Ishikawa (cell line): ENCODE data around the gene FAM222A.

Experiments
- CEBPB ChIP-seq: IDR thresholded peaks from 2 replicates; pipeline ENCODE4 v1.6.1; 2012
- CREB1 ChIP-seq: IDR thresholded peaks from 2 replicates; pipeline ENCODE4 v1.6.1; 2012; ENCODE audit warnings: low read depth
- EGR1 ChIP-seq: IDR thresholded peaks from 2 replicates; pipeline ENCODE4 v1.6.1; 2012
- EP300 ChIP-seq: IDR thresholded peaks from 2 replicates; pipeline ENCODE4 v1.6.1; 2012; ENCODE audit warnings: borderline replicate concordance
- FOXM1 ChIP-seq: IDR thresholded peaks from 2 replicates; pipeline ENCODE4 v1.6.1; 2012; ENCODE audit warnings: low read depth, borderline replicate concordance
- MAX ChIP-seq: IDR thresholded peaks from 2 replicates; pipeline ENCODE4 v1.6.1; 2012
- NFIC ChIP-seq: IDR thresholded peaks from 2 replicates; pipeline ENCODE4 v1.6.1; 2012
- RAD21 ChIP-seq: IDR thresholded peaks from 2 replicates; pipeline ENCODE4 v1.6.1; 2012; ENCODE audit warnings: low read depth
- REST ChIP-seq: IDR thresholded peaks from 2 replicates; pipeline ENCODE4 v1.6.1; 2012; ENCODE audit warnings: low read depth, mild to moderate bottlenecking
- TAF1 ChIP-seq: IDR thresholded peaks from 2 replicates; pipeline ENCODE4 v1.6.1; 2012; ENCODE audit warnings: low read depth, mild to moderate bottlenecking
- TCF12 ChIP-seq: IDR thresholded peaks from 2 replicates; pipeline ENCODE4 v1.6.1; 2012; ENCODE audit warnings: low read depth
- TEAD4 ChIP-seq: IDR thresholded peaks from 2 replicates; pipeline ENCODE4 v1.6.1; 2012
- YY1 ChIP-seq: IDR thresholded peaks from 2 replicates; pipeline ENCODE4 v1.6.1; 2012; ENCODE audit warnings: low read depth
- ZBTB7A ChIP-seq: IDR thresholded peaks from 2 replicates; pipeline ENCODE4 v1.6.1; 2012; ENCODE audit warnings: low read depth
- TF ChIP-seq, protein P1 (sequence below): IDR thresholded peaks from 2 replicates; pipeline ENCODE4 v1.6.1; 2012

The FAM222A gene

DNA sequence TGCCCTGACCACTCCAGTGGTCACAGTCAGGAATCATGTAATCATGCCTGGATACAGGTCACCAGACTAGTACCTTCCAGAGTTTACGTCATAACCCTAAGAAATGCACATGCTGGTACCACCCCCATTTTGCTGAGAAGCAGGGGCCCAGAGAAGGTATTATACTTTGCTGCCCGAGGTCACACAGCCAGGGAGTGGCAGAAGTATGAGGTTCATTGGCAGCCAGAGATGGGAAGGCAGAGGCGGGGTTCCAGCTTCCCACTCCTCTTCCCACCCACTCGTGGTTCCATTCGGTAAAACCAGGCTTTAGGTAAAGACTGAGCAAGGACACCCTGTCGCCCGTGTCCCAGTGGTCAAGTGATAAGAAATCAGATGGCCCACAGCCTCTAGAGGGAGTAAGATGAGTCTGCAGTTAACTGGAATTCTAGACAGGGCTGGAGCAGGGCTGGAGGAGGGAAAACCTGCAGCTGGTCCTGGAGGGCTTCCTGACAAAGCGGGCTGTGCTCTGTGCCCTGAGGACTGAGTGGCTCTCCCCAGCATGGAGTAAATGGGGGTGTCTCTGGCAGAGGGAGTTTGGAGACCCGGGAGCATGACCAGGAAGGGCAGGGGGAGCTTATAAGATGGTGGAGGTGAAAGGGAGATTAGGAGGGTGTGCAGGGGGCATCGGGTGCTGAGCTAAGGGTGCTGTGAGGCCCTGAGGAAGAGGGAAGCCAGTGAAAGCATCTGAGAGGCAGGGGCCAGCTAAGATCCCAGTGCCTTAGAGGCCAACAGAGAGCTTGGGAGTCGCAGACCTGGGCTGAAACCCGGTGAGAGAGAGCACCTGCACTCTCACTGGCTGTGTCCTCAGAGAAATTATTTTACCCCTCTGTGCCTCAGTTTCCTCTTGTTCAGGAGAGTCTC lies 5.7 kb downstream of the FAM222A start:
- TF ChIP-seq TCF12, result no peak
- no peak for TF ChIP-seq MAX
- TF ChIP-seq RAD21, result no peak
- TF ChIP-seq CEBPB, result no peak
- no peak for TF ChIP-seq EGR1
- no peak for TF ChIP-seq FOXM1
- no peak for TF ChIP-seq TAF1
- no peak for TF ChIP-seq TEAD4
- TF ChIP-seq CREB1, result no peak
- TF ChIP-seq REST, result no peak
- TF ChIP-seq, protein P1, sequence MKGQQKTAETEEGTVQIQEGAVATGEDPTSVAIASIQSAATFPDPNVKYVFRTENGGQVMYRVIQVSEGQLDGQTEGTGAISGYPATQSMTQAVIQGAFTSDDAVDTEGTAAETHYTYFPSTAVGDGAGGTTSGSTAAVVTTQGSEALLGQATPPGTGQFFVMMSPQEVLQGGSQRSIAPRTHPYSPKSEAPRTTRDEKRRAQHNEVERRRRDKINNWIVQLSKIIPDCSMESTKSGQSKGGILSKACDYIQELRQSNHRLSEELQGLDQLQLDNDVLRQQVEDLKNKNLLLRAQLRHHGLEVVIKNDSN, result no peak
- TF ChIP-seq EP300, result no peak
- TF ChIP-seq ZBTB7A, result no peak

DNA sequence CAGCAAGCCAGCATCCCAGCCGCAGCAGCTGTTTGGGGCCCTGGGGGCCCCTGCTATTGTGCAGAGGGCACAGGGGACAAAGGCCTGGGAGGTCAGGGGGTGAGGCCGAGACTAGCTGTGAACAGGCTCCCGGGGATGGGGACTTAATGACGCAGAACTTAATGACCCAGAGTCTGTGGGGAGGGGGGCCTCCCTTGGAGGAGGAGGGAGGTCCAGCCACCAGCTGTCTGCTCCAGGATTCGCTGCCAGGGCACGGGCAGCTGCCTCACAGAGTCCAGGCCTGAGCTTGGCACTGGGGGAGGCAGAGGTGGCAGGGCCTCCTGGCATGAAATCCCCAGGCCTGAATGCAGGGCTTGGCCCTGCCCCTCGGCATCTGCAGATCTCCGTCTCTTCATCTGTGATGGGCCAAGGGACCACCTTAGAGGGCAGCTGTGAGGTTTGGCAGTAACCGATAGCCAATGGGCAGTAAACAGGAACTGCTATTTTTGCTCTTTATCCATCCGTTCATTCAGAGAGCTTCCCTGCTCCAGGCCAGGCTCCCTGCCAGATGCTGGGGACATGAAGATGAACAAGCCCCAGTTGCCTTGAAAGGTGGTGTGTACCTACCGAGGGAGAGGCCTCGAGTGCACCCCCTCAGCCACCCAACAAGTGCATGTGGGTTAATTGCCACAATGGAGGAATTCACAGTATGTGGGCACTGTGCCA lies 6.7 kb downstream of the FAM222A start:
- TF ChIP-seq YY1 (no peak), ZBTB7A (no peak), TEAD4 (no peak)

- no peak for TF ChIP-seq RAD21
- TF ChIP-seq TAF1, result no peak
- TF ChIP-seq EGR1, result no peak
- TF ChIP-seq REST, result no peak
- no peak for TF ChIP-seq CEBPB
- no peak for TF ChIP-seq YY1
- no peak for TF ChIP-seq MAX
- TF ChIP-seq EP300, result no peak
- no peak for TF ChIP-seq FOXM1
- TF ChIP-seq ZBTB7A, result no peak
- no peak for TF ChIP-seq NFIC
- no peak for TF ChIP-seq CREB1
- TF ChIP-seq, protein P1, result no peak
- no peak for TF ChIP-seq TEAD4
- no peak for TF ChIP-seq TCF12
Observed at GRCh38 chr12:109720857-109721189, 7.2 kb downstream of the FAM222A start.

- TF ChIP-seq, protein P1, result no peak
- TF ChIP-seq TEAD4, result no peak
- no peak for TF ChIP-seq RAD21
- no peak for TF ChIP-seq ZBTB7A
- TF ChIP-seq YY1, result no peak
- TF ChIP-seq REST, result no peak
- no peak for TF ChIP-seq TCF12
- TF ChIP-seq FOXM1, result no peak
- TF ChIP-seq TAF1, result no peak
- no peak for TF ChIP-seq CEBPB
- TF ChIP-seq MAX, result no peak
- no peak for TF ChIP-seq EP300
- no peak for TF ChIP-seq EGR1
- no peak for TF ChIP-seq NFIC
- TF ChIP-seq CREB1, result no peak
Observed at GRCh38 chr12:109721276-109721675, 7.7 kb downstream of the FAM222A start.
